ENCODE data around the gene MARCHF10.

The MARCHF10 gene

GRCh38 chr17:62746941-62747340, 61.2 kb downstream of the MARCHF10 start:
- no peak for TF ChIP-seq CTCF (IDR thresholded peaks at IDR 0.05; ENCODE audit: extremely low read depth, missing control alignments)
- no peak for DNase-seq (ENCODE audit: low spot score)

GRCh38 chr17:62745806-62746205, 62.3 kb downstream of the MARCHF10 start:
- TF ChIP-seq CTCF (IDR thresholded peaks at IDR 0.05; ENCODE audit: extremely low read depth, missing control alignments), result no peak
- DNase-seq (ENCODE audit: low spot score), result no peak

GRCh38 chr17:62744259-62744658, 63.9 kb downstream of the MARCHF10 start:
- no peak for TF ChIP-seq CTCF (IDR thresholded peaks at IDR 0.05; ENCODE audit: extremely low read depth, missing control alignments)
- DNase-seq (ENCODE audit: low spot score), result no peak

- no peak for DNase-seq (ENCODE audit: low spot score)
Measured at GRCh38 chr17:62741290-62741689, 66.8 kb downstream of the MARCHF10 start.

GRCh38 chr17:62739645-62740388, 68.3 kb downstream of the MARCHF10 start:
- TF ChIP-seq CTCF (IDR thresholded peaks at IDR 0.05; ENCODE audit: extremely low read depth, missing control alignments), result no peak
- DNase-seq (ENCODE audit: low spot score), result no peak

More at GRCh38 chr17:62741290-62741689, 66.8 kb downstream of the MARCHF10 start:
- no peak for TF ChIP-seq CTCF (IDR thresholded peaks at IDR 0.05; ENCODE audit: extremely low read depth, missing control alignments)

- TF ChIP-seq CTCF (IDR thresholded peaks at IDR 0.05; ENCODE audit: extremely low read depth, missing control alignments), result no peak
- DNase-seq (ENCODE audit: low spot score), result no peak
Measured at GRCh38 chr17:62738281-62738680, 69.8 kb downstream of the MARCHF10 start.

- TF ChIP-seq CTCF (IDR thresholded peaks at IDR 0.05; ENCODE audit: extremely low read depth, missing control alignments), result no peak
- no peak for DNase-seq (ENCODE audit: low spot score)
Measured at GRCh38 chr17:62737513-62737912, 70.6 kb downstream of the MARCHF10 start.

Data from GM20000 (cell line).